Fibroblast of villous mesenchyme (primary cell): ENCODE data around the gene ZNF511. TPM values are rescaled to one million over a fixed set of nuclear protein-coding genes. Genes with fewer than 3 reads are reported as not detected.
A peak's percentile ranks its signal among the peaks of the same experiment; 100 is the strongest.

Experiments used
- DNase-seq: peaks from one replicate; pipeline ENCODE4 v3.0.0-alpha.2; 2010; ENCODE audit warnings: low read depth
- H3K4me3 ChIP-seq: 2 replicates; pipeline ENCODE4 v1.5.1; 2011; ENCODE audit warnings: low read depth, mild to moderate bottlenecking, low read length
- total RNA-seq: library from RNA; depleted of rRNA; stranded (reverse); fragments of >200 nt; gene quantifications from 2 replicates; pipeline ENCODE4 v1.2.3, GENCODE V29; 2012
- TF ChIP-seq, protein P1 (sequence below): IDR thresholded peaks from 2 replicates; pipeline ENCODE4 v1.5.1; 2012; ENCODE audit warnings: low read depth, mild to moderate bottlenecking, low read length; ENCODE audit not compliant: insufficient read depth

The ZNF511 gene
- total RNA-seq, 1 donor, result 21.2 TPM

- TF ChIP-seq, protein P1, sequence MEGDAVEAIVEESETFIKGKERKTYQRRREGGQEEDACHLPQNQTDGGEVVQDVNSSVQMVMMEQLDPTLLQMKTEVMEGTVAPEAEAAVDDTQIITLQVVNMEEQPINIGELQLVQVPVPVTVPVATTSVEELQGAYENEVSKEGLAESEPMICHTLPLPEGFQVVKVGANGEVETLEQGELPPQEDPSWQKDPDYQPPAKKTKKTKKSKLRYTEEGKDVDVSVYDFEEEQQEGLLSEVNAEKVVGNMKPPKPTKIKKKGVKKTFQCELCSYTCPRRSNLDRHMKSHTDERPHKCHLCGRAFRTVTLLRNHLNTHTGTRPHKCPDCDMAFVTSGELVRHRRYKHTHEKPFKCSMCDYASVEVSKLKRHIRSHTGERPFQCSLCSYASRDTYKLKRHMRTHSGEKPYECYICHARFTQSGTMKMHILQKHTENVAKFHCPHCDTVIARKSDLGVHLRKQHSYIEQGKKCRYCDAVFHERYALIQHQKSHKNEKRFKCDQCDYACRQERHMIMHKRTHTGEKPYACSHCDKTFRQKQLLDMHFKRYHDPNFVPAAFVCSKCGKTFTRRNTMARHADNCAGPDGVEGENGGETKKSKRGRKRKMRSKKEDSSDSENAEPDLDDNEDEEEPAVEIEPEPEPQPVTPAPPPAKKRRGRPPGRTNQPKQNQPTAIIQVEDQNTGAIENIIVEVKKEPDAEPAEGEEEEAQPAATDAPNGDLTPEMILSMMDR, result no peak
- no peak for DNase-seq
- no peak overlapping the region for H3K4me3 ChIP-seq
Measured at GRCh38 chr10:133302230-133302629, 6.5 kb upstream of the ZNF511 start.

- no peak for DNase-seq
- H3K4me3 ChIP-seq, result no peak overlapping the region
- TF ChIP-seq, protein P1, result no peak
Measured at GRCh38 chr10:133303206-133303605, 5.5 kb upstream of the ZNF511 start.

- DNase-seq, result no peak
- H3K4me3 ChIP-seq, result no peak overlapping the region
- TF ChIP-seq, protein P1, result no peak
Measured at GRCh38 chr10:133306097-133306476, 2.6 kb upstream of the ZNF511 start.

DNA sequence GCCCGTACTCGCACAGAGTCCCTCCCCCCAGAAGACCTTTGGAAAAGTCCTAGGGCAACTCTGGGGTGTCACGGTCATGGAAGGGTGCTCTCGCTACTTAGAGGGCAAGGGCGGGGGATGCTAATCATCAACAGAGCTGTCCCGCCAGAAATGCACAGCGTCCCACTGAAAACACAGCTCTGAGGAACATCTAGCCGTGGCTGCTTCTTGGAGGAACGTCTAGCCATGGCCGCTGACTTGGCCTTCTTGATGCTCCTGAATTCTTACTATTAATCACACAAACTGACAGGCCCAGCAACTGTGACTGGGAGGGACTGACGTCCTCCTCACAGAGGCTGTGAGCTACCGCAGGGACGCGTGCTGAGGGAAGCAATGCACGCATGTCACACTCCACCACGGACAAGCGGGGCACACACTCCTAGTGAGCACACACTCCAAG, 1.8 kb upstream of the ZNF511 start:
- TF ChIP-seq, protein P1, result no peak
- H3K4me3 ChIP-seq, result no peak overlapping the region
- no peak for DNase-seq

DNA sequence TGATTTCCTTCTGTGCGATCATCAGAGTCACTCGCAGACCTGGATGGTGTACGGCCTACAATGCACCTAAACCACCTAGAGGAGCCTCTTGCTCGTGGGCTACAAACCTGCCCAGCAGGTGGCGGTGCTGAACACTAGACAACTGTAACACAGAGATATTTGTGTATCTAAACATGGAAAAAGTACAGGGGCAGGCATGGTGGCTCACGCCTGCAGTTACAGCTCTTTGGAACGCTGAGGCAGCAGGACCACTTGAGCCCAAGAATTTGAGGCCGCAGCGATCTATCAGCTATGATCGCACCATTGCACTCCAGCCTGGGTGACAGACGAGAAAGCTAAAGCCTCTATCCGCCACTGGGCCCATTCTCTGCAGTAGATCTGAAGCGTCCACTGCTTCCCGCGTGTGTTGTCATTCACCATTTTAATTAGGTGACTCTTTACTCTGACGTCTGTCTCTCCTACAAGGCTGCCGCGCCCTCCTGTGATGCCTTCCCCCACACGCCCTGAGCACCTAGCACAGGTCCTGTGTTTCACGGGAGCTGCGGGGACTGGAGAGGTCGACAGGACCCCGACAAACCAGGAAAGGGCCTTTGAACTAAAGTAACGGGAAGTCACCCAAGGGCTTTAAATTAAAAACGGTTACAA, 816 bp upstream of the ZNF511 start:
- TF ChIP-seq, protein P1, result peak; percentile 73
- peak overlapping the region; percentile 83 for H3K4me3 ChIP-seq
- DNase-seq, result peak; percentile 66

GRCh38 chr10:133309100-133309719, 496 bp downstream of the ZNF511 start:
- DNase-seq, result peak; percentile 94
- TF ChIP-seq, protein P1, result no peak
- peak overlapping the region; percentile 83 for H3K4me3 ChIP-seq
